Neural progenitor cell (in vitro differentiated cells): ENCODE results near the gene SLC6A3.

ENCODE experiments used
- EZH2 ChIP-seq: fragments of 200-600 bp; sonication (generic); IDR thresholded peaks from 2 replicates; pipeline ENCODE4 v1.6.1; 2017; ENCODE audit warnings: antibody characterized with exemption, mild to moderate bottlenecking, moderate library complexity
- EZH2phosphoT487 ChIP-seq: fragments of 200-600 bp; sonication (generic); IDR thresholded peaks from 2 replicates; pipeline ENCODE4 v1.6.1; 2017; ENCODE audit warnings: antibody characterized with exemption
- TF ChIP-seq, protein P1 (sequence below): fragments of 200-600 bp; sonication (generic); IDR thresholded peaks from 2 replicates; pipeline ENCODE4 v1.5.1; 2017; ENCODE audit warnings: antibody characterized with exemption, mild to moderate bottlenecking

DNA sequence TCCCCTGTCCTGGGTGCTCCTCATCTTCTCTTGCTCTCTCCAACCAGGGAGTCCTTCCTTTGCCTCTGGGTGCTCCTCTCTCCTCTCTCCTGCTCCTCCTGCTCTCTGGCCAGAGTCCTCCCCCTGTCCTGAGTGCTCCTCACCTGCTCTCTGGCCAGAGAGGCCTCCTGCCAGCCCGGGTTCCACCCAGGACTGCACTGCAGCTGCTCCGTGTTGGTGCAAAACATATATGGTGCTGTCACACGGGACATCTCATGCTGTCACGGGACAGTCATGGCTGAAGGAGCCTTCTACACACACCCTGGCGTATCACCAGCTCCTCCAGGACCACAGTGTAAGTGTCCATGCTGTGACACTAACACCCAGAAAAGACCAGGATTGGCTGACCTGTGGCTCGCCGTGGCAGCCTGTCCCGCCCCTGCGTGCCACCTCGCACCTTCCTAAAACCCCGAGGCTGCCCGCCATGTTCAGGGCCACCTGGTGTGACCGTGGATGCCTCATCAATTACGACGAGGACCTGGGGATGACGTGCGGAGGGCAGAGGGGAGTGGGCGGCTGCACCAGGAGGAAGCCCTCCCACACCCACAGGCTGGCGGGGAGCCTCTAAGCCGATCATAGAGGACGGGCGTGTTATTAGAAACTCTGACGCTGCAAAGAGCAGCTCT is 27.9 kb upstream of the SLC6A3 start:
- TF ChIP-seq, protein P1, sequence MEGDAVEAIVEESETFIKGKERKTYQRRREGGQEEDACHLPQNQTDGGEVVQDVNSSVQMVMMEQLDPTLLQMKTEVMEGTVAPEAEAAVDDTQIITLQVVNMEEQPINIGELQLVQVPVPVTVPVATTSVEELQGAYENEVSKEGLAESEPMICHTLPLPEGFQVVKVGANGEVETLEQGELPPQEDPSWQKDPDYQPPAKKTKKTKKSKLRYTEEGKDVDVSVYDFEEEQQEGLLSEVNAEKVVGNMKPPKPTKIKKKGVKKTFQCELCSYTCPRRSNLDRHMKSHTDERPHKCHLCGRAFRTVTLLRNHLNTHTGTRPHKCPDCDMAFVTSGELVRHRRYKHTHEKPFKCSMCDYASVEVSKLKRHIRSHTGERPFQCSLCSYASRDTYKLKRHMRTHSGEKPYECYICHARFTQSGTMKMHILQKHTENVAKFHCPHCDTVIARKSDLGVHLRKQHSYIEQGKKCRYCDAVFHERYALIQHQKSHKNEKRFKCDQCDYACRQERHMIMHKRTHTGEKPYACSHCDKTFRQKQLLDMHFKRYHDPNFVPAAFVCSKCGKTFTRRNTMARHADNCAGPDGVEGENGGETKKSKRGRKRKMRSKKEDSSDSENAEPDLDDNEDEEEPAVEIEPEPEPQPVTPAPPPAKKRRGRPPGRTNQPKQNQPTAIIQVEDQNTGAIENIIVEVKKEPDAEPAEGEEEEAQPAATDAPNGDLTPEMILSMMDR, result no peak
- TF ChIP-seq EZH2, result no peak
- TF ChIP-seq EZH2phosphoT487, result no peak
